HG02884 (cell line): ENCODE results near the gene WDR35.
A peak's percentile ranks its signal among the peaks of the same experiment; 100 is the strongest.
"Not testable (repeated sequence)": the region's sequence is repeated elsewhere in the genome, so short reads cannot be mapped to it uniquely, and the experiment has no call there.

Experiments used
- ATAC-seq: cut with Tn5 transposase; IDR thresholded peaks from one replicate; pipeline ENCODE4 v1.9.1; 2021; ENCODE audit warnings: mild to moderate bottlenecking, moderate library complexity; ENCODE audit not compliant: unreplicated experiment

WDR35 gene

GRCh38 chr2:19943189-19943588 lies 46.7 kb downstream of the WDR35 start:
- ATAC-seq, result no peak

GRCh38 chr2:19942199-19942598 lies 47.7 kb downstream of the WDR35 start:
- ATAC-seq, result no peak

- no peak for ATAC-seq
Measured at GRCh38 chr2:19937004-19937403, 52.9 kb downstream of the WDR35 start.

GRCh38 chr2:19936203-19936602 lies 53.7 kb downstream of the WDR35 start:
- no peak for ATAC-seq

GRCh38 chr2:19933351-19933981 lies 56.4 kb downstream of the WDR35 start:
- peak; percentile 95 for ATAC-seq

GRCh38 chr2:19932928-19933327 lies 57.0 kb downstream of the WDR35 start:
- peak; percentile 31 for ATAC-seq

- no peak for ATAC-seq
Measured at GRCh38 chr2:19929226-19929625, 60.7 kb downstream of the WDR35 start.

- ATAC-seq, result not testable (repeated sequence)
Measured at GRCh38 chr2:19927816-19928215, 62.1 kb downstream of the WDR35 start.

- not testable (repeated sequence) for ATAC-seq
Measured at GRCh38 chr2:19924526-19924925, 65.4 kb downstream of the WDR35 start.

- not testable (repeated sequence) for ATAC-seq
Measured at GRCh38 chr2:19922188-19922587, 67.7 kb downstream of the WDR35 start.

- ATAC-seq, result no peak
Measured at GRCh38 chr2:19916385-19916950, 73.4 kb downstream of the WDR35 start.

- ATAC-seq, result no peak
Measured at GRCh38 chr2:19914266-19914975, 75.5 kb downstream of the WDR35 start.

- no peak for ATAC-seq
Measured at GRCh38 chr2:19911808-19912509, 77.9 kb downstream of the WDR35 start.

GRCh38 chr2:19902216-19902740 lies 87.6 kb downstream of the WDR35 start:
- no peak for ATAC-seq

GRCh38 chr2:19901442-19902215 lies 88.3 kb downstream of the WDR35 start, which contains the start of gene TTC32:
TSS of gene TTC32 (minus strand) at chr2:19901983. CDS start at chr2:19901854, 129 bp downstream.
- peak; percentile 71 for ATAC-seq

GRCh38 chr2:19900931-19901441 lies 88.9 kb downstream of the WDR35 start:
- peak; percentile 0 for ATAC-seq

- ATAC-seq, result no peak
Measured at GRCh38 chr2:19899985-19900930, 89.6 kb downstream of the WDR35 start.

GRCh38 chr2:19898592-19899329 lies 91.1 kb downstream of the WDR35 start:
- no peak for ATAC-seq
